Transverse colon (tissue), 4 donors: ENCODE measurements around the gene SLX4. TPM values are rescaled to one million over a fixed set of nuclear protein-coding genes. Genes with fewer than 3 reads are reported as not detected.

ENCODE experiments used
- DNase-seq: peaks from one replicate; pipeline ENCODE4 v3.0.0-alpha.2; 2019
- H3K27ac ChIP-seq, 4 donors: fragments of 200-600 bp; sonication (generic); 2 replicates each; pipeline ENCODE4 v1.5.1; 2016 to 2018; ENCODE audit warnings: inconsistent platforms in 4 of 4
- H3K27me3 ChIP-seq: fragments of 200-600 bp; sonication (generic); 2 replicates; pipeline ENCODE4 v1.5.1; 2017; ENCODE audit warnings: inconsistent platforms
- H3K36me3 ChIP-seq, 4 donors: fragments of 200-600 bp; sonication (generic); 2 replicates each; pipeline ENCODE4 v1.5.1; 2017 to 2019; ENCODE audit warnings: inconsistent platforms in 4 of 4
- H3K4me1 ChIP-seq, 4 donors: fragments of 200-600 bp; sonication (generic); 2 replicates each; pipeline ENCODE4 v1.5.1; 2017 to 2020; ENCODE audit warnings: inconsistent platforms in 4 of 4
- H3K4me3 ChIP-seq, 4 donors: fragments of 200-600 bp; sonication (generic); 1 replicate in 1 of 4; 2 replicates in 3 of 4; pipeline versions ENCODE4 v1.5.1 to v1.6.1; 2017 to 2019; ENCODE audit warnings: inconsistent platforms in 4 of 4
- H3K9me3 ChIP-seq, 2 donors: fragments of 200-600 bp; sonication (generic); 2 replicates each; pipeline ENCODE4 v1.5.1; 2017 to 2019; ENCODE audit warnings: inconsistent platforms in 2 of 2
- CTCF ChIP-seq, 5 experiments: fragments of 200-600 bp in 3 of 5; fragments of 450-650 bp in 2 of 5; sonication (generic) in 3 of 5; IDR thresholded peaks; 1 replicate in 2 of 5; 2 replicates in 3 of 5; pipeline ENCODE4 v1.5.1; 2016 to 2017; ENCODE audit warnings: antibody characterized with exemption in 5 of 5, inconsistent platforms in 3 of 5, mild to moderate bottlenecking in 2 of 5, moderate library complexity in 1 of 5
- EP300 ChIP-seq: sonication (generic); formaldehyde crosslinking; IDR thresholded peaks from one replicate; pipeline ENCODE4 v1.6.1; 2017; ENCODE audit warnings: antibody characterized with exemption, low read depth
- POLR2A ChIP-seq: fragments of 450-650 bp; IDR thresholded peaks from one replicate; pipeline ENCODE4 v1.6.1; 2016; ENCODE audit warnings: antibody characterized with exemption, mild to moderate bottlenecking, moderate library complexity
- POLR2AphosphoS5 ChIP-seq, 3 donors: sonication (generic); formaldehyde crosslinking; IDR thresholded peaks; one replicate each; pipeline ENCODE4 v1.6.1; 2016; ENCODE audit warnings: antibody characterized with exemption in 3 of 3
- WGBS, 2 donors: methylation state at CpG; one replicate each; pipeline ENCODE4 v1.1.5; 2018; ENCODE audit warnings: low coverage in 1 of 2; 5-methylcytosine and 5-hydroxymethylcytosine counted together
- in situ Hi-C, 4 donors: fragments of 200-750 bp; cut with MboI; loops; one replicate each; pipeline versions ENCODE4 v1.15.0 to v1.15.1; 2017; ENCODE audit warnings: low sequenced_read_pairs in 3 of 4, low pct_ligation_motif_present in 1 of 4, low pct_unique_long_range_greater_than_20kb in 1 of 4
- intact Hi-C: fragments of 100-400 bp; cut with DNase I; formaldehyde crosslinking; loops from one replicate; pipeline ENCODE4 v1.15.1; 2023; ENCODE audit warnings: low total_unique reads
- total RNA-seq, 4 donors: library from RNA; depleted of rRNA; stranded (reverse); fragments of >200 nt; gene quantifications; one replicate each; pipeline ENCODE4 v1.1.0, GENCODE V29; 2016

Gene SLX4
- total RNA-seq, 4 donors from 2014 or later = 3.0 to 11.5 (median 4.9) TPM

- Histone ChIP-seq H3K36me3 (no peaks in the 10 kb centered on the region), H3K27me3 (no peaks in the 10 kb centered on the region), H3K4me3 (no peak overlapping the region), H3K27ac (no peak overlapping the region), H3K4me1 (peaks cover 3 to 26% (median 20%) of the 10 kb centered on the region in 4 donors), H3K9me3 (no peaks in the 10 kb centered on the region)
- 74 to 75% methylated on average over 3 to 6 of the region's 6 CpGs for WGBS, 2 donors
- intact Hi-C loops = no loop called here
- no peak for DNase-seq
- no peak for TF ChIP-seq CTCF (IDR thresholded peaks at IDR 0.05)
- TF ChIP-seq POLR2A = no peak
- no peak for TF ChIP-seq POLR2AphosphoS5 (IDR thresholded peaks at IDR 0.05)
- no peak for TF ChIP-seq EP300
- in situ Hi-C loops = no loop called here
These were observed 33.7 kb upstream of the SLX4 start for GRCh38 chr16:3645108-3645503.

DNA sequence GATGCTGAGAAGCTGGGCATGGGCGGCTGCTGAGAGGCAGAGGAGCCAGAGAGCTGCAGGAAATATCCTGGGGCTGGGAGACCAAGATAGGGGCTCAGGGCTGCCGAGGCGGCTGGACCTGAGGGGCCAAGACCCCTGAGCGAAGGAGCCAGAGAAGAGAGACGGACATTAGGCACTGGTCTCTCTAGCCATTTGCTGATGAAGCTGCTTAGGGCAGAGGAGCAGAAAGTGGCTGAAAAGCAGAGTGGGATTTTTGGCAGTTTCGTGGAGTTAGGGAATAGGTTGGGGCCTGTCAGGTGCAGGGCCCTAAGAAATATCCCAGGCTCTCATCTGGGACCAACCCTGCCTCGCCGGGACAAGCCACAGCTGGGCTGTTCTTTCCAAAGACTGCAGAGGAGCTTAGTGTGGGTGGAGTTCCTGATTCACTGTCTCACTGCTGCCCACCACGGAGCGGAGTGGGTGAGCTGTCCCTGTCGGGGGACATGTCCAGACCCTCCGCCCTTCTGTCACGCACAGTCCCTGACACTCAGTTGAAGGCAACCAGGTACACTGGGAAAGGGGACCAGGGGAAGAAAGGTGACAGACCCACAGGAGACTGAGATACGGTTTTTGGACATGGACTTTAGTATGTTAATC, 31.8 kb upstream of the SLX4 start:
- H3K27ac ChIP-seq = no peak overlapping the region
- intact Hi-C loops (no loop called here), in situ Hi-C loops (no loop called here)
- no peak overlapping the region for H3K4me3 ChIP-seq
- DNase-seq = no peak
- H3K36me3 ChIP-seq = no peaks in the 10 kb centered on the region
- H3K9me3 ChIP-seq = no peaks in the 10 kb centered on the region
- no peak for TF ChIP-seq CTCF (IDR thresholded peaks at IDR 0.05)
- no peak for TF ChIP-seq EP300
- TF ChIP-seq POLR2A = no peak
- TF ChIP-seq POLR2AphosphoS5 (IDR thresholded peaks at IDR 0.05) = no peak
- H3K27me3 ChIP-seq = no peaks in the 10 kb centered on the region
- peaks cover 3 to 40% (median 28%) of the 10 kb centered on the region in 4 donors for H3K4me1 ChIP-seq
- WGBS, 2 donors = 91 to 100% methylated on average over 1 to 14 of the region's 14 CpGs

- Histone ChIP-seq H3K9me3 (no peaks in the 10 kb centered on the region), H3K4me1 (peaks cover 3 to 47% (median 30%) of the 10 kb centered on the region in 4 donors), H3K36me3 (no peaks in the 10 kb centered on the region), H3K4me3 (no peak overlapping the region), H3K27me3 (no peaks in the 10 kb centered on the region), H3K27ac (no peak overlapping the region)
- WGBS, 2 donors = 70 to 81% methylated on average over 4 to 18 of the region's 21 CpGs
- in situ Hi-C loops = no loop called here
- peak; percentile 42 for DNase-seq
- intact Hi-C loops = no loop called here
- TF ChIP-seq CTCF (IDR thresholded peaks at IDR 0.05) (no peak), EP300 (no peak), POLR2A (no peak), POLR2AphosphoS5 (IDR thresholded peaks at IDR 0.05) (no peak)
These were observed 31.1 kb upstream of the SLX4 start for GRCh38 chr16:3642397-3643094.

- H3K27ac ChIP-seq = no peak overlapping the region
- H3K4me3 ChIP-seq = no peak overlapping the region
- H3K27me3 ChIP-seq = no peaks in the 10 kb centered on the region
- no peaks in the 10 kb centered on the region for H3K36me3 ChIP-seq
- intact Hi-C loops (no loop called here), in situ Hi-C loops (no loop called here)
- TF ChIP-seq POLR2AphosphoS5 (IDR thresholded peaks at IDR 0.05) (no peak), POLR2A (no peak), EP300 (no peak), CTCF (IDR thresholded peaks at IDR 0.05) (no peak)
- no peaks in the 10 kb centered on the region for H3K9me3 ChIP-seq
- H3K4me1 ChIP-seq = peaks cover 3 to 49% (median 30%) of the 10 kb centered on the region in 4 donors
- 87% methylated on average over 9 of the region's 9 CpGs; no CpG with 5 or more reads in 1 of the 2 donors for WGBS, 2 donors
- no peak for DNase-seq
These were observed 30.5 kb upstream of the SLX4 start for GRCh38 chr16:3641801-3642396.
